ENCODE results near the gene TBC1D8.

Gene TBC1D8

DNA sequence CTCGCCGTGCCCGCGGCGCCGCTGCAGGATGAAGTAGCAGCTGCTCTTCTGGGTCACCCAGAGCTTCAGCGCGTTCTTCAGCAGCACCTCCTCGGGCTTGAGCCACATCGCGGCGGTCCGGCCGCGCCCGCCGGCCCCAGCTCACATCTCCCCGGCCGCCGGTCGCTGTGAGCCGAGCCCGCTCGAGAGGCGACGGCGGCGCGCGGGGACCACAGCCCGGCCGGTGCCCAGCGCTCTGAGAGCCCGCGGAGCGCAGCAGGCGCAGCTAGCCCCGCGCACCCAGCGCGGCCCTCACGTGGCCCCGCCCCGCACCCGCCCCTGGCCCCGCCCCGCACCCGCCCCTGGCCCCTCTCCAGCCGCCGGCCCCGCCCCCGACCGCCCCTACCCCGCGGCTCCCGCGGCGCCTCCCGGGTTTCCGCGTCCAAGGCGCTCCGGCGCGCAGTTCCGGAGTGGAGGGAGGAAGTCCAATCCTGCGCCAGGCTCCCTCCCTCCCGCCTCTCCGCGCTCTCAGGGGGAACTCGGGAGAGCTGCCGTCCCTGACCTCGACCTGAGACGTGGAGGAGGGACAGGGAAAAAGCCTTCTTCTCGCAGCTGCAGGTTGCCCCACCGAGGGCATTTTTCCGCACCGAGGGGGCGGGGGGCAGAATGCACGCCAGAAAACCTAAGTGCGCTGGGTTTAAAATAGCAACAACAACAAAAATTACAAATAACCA lies at the start of gene TBC1D8:
TBC1D8 (minus strand) TSS at position 237 of the 713 bp plus-strand sequence; CDS start at position 108, 129 bp downstream.
- peak; percentile 92 for ATAC-seq
- TF ChIP-seq ESRRG (CRISPR knock-in tag; IDR thresholded peaks at IDR 0.05) (no peak), ZFP30 (CRISPR knock-in tag; IDR thresholded peaks at IDR 0.05) (no peak), ZC3H10 (CRISPR knock-in tag; IDR thresholded peaks at IDR 0.05) (no peak), GLIS3 (CRISPR knock-in tag; IDR thresholded peaks at IDR 0.05) (no peak), SNAI2 (CRISPR knock-in tag; IDR thresholded peaks at IDR 0.05) (no peak), ZNF70 (CRISPR knock-in tag; IDR thresholded peaks at IDR 0.05) (no peak), ARNTL (CRISPR knock-in tag; IDR thresholded peaks at IDR 0.05; ENCODE audit: borderline replicate concordance, low read depth) (no peak), PPARA (CRISPR knock-in tag; IDR thresholded peaks at IDR 0.05; ENCODE audit: borderline replicate concordance) (no peak), CSDC2 (CRISPR knock-in tag; IDR thresholded peaks at IDR 0.05) (no peak), TCF4 (CRISPR knock-in tag; IDR thresholded peaks at IDR 0.05; ENCODE audit: borderline replicate concordance) (no peak), BACH2 (CRISPR knock-in tag; IDR thresholded peaks at IDR 0.05; ENCODE audit: borderline replicate concordance) (no peak), TOX (CRISPR knock-in tag; IDR thresholded peaks at IDR 0.05; ENCODE audit: borderline replicate concordance) (no peak), ZNF8 (CRISPR knock-in tag; IDR thresholded peaks at IDR 0.05) (no peak), ZFP3 (CRISPR knock-in tag; IDR thresholded peaks at IDR 0.05) (no peak), ZNF565 (CRISPR knock-in tag; conservative IDR thresholded peaks at IDR 0.05; ENCODE audit: low read depth) (no peak)
- TF ChIP-seq, protein P1, sequence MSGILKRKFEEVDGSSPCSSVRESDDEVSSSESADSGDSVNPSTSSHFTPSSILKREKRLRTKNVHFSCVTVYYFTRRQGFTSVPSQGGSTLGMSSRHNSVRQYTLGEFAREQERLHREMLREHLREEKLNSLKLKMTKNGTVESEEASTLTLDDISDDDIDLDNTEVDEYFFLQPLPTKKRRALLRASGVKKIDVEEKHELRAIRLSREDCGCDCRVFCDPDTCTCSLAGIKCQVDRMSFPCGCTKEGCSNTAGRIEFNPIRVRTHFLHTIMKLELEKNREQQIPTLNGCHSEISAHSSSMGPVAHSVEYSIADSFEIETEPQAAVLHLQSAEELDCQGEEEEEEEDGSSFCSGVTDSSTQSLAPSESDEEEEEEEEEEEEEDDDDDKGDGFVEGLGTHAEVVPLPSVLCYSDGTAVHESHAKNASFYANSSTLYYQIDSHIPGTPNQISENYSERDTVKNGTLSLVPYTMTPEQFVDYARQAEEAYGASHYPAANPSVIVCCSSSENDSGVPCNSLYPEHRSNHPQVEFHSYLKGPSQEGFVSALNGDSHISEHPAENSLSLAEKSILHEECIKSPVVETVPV (CRISPR knock-in tag; IDR thresholded peaks at IDR 0.05): no peak
- TF ChIP-seq, protein P2, sequence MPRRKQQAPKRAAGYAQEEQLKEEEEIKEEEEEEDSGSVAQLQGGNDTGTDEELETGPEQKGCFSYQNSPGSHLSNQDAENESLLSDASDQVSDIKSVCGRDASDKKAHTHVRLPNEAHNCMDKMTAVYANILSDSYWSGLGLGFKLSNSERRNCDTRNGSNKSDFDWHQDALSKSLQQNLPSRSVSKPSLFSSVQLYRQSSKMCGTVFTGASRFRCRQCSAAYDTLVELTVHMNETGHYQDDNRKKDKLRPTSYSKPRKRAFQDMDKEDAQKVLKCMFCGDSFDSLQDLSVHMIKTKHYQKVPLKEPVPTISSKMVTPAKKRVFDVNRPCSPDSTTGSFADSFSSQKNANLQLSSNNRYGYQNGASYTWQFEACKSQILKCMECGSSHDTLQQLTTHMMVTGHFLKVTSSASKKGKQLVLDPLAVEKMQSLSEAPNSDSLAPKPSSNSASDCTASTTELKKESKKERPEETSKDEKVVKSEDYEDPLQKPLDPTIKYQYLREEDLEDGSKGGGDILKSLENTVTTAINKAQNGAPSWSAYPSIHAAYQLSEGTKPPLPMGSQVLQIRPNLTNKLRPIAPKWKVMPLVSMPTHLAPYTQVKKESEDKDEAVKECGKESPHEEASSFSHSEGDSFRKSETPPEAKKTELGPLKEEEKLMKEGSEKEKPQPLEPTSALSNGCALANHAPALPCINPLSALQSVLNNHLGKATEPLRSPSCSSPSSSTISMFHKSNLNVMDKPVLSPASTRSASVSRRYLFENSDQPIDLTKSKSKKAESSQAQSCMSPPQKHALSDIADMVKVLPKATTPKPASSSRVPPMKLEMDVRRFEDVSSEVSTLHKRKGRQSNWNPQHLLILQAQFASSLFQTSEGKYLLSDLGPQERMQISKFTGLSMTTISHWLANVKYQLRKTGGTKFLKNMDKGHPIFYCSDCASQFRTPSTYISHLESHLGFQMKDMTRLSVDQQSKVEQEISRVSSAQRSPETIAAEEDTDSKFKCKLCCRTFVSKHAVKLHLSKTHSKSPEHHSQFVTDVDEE (CRISPR knock-in tag; IDR thresholded peaks at IDR 0.05): no peak
- TF ChIP-seq, protein P3, sequence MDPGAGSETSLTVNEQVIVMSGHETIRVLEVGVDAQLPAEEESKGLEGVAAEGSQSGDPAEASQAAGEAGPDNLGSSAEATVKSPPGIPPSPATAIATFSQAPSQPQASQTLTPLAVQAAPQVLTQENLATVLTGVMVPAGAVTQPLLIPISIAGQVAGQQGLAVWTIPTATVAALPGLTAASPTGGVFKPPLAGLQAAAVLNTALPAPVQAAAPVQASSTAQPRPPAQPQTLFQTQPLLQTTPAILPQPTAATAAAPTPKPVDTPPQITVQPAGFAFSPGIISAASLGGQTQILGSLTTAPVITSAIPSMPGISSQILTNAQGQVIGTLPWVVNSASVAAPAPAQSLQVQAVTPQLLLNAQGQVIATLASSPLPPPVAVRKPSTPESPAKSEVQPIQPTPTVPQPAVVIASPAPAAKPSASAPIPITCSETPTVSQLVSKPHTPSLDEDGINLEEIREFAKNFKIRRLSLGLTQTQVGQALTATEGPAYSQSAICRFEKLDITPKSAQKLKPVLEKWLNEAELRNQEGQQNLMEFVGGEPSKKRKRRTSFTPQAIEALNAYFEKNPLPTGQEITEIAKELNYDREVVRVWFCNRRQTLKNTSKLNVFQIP (CRISPR knock-in tag; IDR thresholded peaks at IDR 0.05; ENCODE audit: borderline replicate concordance, low read depth): no peak
- TF ChIP-seq, protein P4, sequence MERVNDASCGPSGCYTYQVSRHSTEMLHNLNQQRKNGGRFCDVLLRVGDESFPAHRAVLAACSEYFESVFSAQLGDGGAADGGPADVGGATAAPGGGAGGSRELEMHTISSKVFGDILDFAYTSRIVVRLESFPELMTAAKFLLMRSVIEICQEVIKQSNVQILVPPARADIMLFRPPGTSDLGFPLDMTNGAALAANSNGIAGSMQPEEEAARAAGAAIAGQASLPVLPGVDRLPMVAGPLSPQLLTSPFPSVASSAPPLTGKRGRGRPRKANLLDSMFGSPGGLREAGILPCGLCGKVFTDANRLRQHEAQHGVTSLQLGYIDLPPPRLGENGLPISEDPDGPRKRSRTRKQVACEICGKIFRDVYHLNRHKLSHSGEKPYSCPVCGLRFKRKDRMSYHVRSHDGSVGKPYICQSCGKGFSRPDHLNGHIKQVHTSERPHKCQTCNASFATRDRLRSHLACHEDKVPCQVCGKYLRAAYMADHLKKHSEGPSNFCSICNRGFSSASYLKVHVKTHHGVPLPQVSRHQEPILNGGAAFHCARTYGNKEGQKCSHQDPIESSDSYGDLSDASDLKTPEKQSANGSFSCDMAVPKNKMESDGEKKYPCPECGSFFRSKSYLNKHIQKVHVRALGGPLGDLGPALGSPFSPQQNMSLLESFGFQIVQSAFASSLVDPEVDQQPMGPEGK (CRISPR knock-in tag; IDR thresholded peaks at IDR 0.05; ENCODE audit: borderline replicate concordance): no peak

DNA sequence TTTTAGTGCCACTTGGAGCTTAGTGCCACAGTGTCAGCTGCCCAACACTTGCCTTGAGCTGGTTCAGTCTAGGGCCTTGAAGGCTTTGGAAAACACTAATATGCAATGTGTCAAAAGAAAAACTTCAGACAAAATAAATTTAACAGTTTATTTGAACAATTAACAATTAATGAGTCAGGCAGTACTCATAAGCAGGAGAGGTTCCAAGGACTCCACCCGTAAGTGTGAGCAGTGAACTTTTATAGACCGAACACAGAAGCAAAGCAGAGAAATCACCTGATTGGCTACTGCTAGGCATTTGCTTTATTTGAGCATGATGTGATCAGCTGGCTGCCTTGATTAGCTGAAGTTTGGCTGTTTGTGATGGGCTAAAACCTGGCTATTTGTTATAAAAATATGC lies 49.5 kb upstream of the TBC1D8 start:
- ATAC-seq: no peak
- no peak for TF ChIP-seq ZNF8 (CRISPR knock-in tag; IDR thresholded peaks at IDR 0.05)
- no peak for TF ChIP-seq BACH2 (CRISPR knock-in tag; IDR thresholded peaks at IDR 0.05; ENCODE audit: borderline replicate concordance)
- TF ChIP-seq, protein P1 (CRISPR knock-in tag; IDR thresholded peaks at IDR 0.05): no peak
- no peak for TF ChIP-seq ZC3H10 (CRISPR knock-in tag; IDR thresholded peaks at IDR 0.05)
- TF ChIP-seq ZFP3 (CRISPR knock-in tag; IDR thresholded peaks at IDR 0.05): no peak
- no peak for TF ChIP-seq SNAI2 (CRISPR knock-in tag; IDR thresholded peaks at IDR 0.05)
- no peak for TF ChIP-seq ISL1 (CRISPR knock-in tag; IDR thresholded peaks at IDR 0.05)
- TF ChIP-seq, protein P3 (CRISPR knock-in tag; IDR thresholded peaks at IDR 0.05; ENCODE audit: borderline replicate concordance, low read depth): no peak
- TF ChIP-seq ZNF70 (CRISPR knock-in tag; IDR thresholded peaks at IDR 0.05): no peak
- no peak for TF ChIP-seq PPARA (CRISPR knock-in tag; IDR thresholded peaks at IDR 0.05; ENCODE audit: borderline replicate concordance)
- TF ChIP-seq, protein P5, sequence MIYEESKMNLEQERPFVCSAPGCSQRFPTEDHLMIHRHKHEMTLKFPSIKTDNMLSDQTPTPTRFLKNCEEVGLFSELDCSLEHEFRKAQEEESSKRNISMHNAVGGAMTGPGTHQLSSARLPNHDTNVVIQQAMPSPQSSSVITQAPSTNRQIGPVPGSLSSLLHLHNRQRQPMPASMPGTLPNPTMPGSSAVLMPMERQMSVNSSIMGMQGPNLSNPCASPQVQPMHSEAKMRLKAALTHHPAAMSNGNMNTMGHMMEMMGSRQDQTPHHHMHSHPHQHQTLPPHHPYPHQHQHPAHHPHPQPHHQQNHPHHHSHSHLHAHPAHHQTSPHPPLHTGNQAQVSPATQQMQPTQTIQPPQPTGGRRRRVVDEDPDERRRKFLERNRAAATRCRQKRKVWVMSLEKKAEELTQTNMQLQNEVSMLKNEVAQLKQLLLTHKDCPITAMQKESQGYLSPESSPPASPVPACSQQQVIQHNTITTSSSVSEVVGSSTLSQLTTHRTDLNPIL (CRISPR knock-in tag; IDR thresholded peaks at IDR 0.05; ENCODE audit: low read depth): no peak
- TF ChIP-seq RARB (CRISPR knock-in tag; IDR thresholded peaks at IDR 0.05): no peak
- no peak for TF ChIP-seq TOX (CRISPR knock-in tag; IDR thresholded peaks at IDR 0.05; ENCODE audit: borderline replicate concordance)
- TF ChIP-seq OSR1 (CRISPR knock-in tag; IDR thresholded peaks at IDR 0.05): no peak
- TF ChIP-seq, protein P2 (CRISPR knock-in tag; IDR thresholded peaks at IDR 0.05): no peak
- no peak for TF ChIP-seq CSDC2 (CRISPR knock-in tag; IDR thresholded peaks at IDR 0.05)

Data from SK-N-SH treated with all-trans-retinoic acid at 6 μM for 48 hours (cell line).